ENCODE measurements around the gene NPTX1.

DNA sequence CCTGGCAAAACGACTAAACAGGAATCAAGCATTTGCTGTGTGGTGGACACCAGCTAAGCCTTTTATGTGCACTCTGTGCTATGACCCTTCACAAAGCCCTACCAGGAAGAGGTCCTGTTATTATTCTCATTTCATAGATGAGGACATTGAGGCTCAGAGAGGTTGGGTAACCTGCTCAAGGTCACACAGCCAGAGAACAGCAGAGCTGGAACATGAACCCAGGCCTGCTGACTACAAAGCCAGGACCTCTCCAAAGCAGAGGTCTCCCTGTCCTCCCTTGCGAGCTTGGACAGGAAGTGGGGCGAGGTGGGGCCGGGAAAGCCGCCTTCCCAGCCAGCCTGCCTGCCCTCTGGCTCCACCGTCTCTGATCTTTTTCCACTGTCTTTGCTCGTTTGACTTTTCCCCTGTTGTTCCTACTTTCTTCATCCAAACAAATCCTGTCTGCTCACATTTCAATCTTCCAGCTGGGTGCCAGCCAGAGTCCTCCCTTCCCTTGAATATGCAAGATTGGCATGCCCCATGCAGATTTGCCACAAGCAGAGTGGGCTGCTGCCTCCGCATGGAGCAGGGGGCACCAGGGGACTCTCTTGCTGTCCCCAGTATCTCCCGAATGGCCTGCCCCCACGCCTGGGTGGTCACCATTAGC, 44.5 kb upstream of the NPTX1 start:
- no peak for TF ChIP-seq FOXP2 (optimal IDR thresholded peaks at IDR 0.05; ENCODE audit: borderline replicate concordance, extremely low read depth, extremely low read length, insufficient read depth)
- TF ChIP-seq, protein P1, sequence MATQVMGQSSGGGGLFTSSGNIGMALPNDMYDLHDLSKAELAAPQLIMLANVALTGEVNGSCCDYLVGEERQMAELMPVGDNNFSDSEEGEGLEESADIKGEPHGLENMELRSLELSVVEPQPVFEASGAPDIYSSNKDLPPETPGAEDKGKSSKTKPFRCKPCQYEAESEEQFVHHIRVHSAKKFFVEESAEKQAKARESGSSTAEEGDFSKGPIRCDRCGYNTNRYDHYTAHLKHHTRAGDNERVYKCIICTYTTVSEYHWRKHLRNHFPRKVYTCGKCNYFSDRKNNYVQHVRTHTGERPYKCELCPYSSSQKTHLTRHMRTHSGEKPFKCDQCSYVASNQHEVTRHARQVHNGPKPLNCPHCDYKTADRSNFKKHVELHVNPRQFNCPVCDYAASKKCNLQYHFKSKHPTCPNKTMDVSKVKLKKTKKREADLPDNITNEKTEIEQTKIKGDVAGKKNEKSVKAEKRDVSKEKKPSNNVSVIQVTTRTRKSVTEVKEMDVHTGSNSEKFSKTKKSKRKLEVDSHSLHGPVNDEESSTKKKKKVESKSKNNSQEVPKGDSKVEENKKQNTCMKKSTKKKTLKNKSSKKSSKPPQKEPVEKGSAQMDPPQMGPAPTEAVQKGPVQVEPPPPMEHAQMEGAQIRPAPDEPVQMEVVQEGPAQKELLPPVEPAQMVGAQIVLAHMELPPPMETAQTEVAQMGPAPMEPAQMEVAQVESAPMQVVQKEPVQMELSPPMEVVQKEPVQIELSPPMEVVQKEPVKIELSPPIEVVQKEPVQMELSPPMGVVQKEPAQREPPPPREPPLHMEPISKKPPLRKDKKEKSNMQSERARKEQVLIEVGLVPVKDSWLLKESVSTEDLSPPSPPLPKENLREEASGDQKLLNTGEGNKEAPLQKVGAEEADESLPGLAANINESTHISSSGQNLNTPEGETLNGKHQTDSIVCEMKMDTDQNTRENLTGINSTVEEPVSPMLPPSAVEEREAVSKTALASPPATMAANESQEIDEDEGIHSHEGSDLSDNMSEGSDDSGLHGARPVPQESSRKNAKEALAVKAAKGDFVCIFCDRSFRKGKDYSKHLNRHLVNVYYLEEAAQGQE (IDR thresholded peaks at IDR 0.05; ENCODE audit: insufficient read depth in 1 of 2, low read depth in 2 of 2, low read length in 2 of 2) = no peak
- TF ChIP-seq POLR2AphosphoS5 (IDR thresholded peaks at IDR 0.05; ENCODE audit: low read depth, low read length) = no peak
- no peak for TF ChIP-seq TAF1 (IDR thresholded peaks at IDR 0.05; ENCODE audit: borderline replicate concordance, insufficient read depth, low read length)
- no peak for TF ChIP-seq SIN3A (IDR thresholded peaks at IDR 0.05; ENCODE audit: borderline replicate concordance, insufficient read depth, low read length)
